IMR-90 (cell line): Measurements from ENCODE around the gene YJEFN3.

Experiments used
- CEBPB ChIP-seq: IDR thresholded peaks from 2 replicates; pipeline ENCODE4 v1.6.1; 2012; ENCODE audit warnings: low read depth, low read length, improper control_type of control experiment
- CHD1 ChIP-seq: IDR thresholded peaks from 2 replicates; pipeline ENCODE4 v1.6.1; 2012; ENCODE audit warnings: low read depth, low read length, improper control_type of control experiment
- FOS ChIP-seq: fragments of 150-350 bp; IDR thresholded peaks from 2 replicates; pipeline ENCODE4 v1.6.1; 2016; ENCODE audit warnings: low read depth, low read length
- MAFK ChIP-seq: IDR thresholded peaks from 2 replicates; pipeline ENCODE4 v1.6.1; 2012; ENCODE audit warnings: low read depth, low read length, improper control_type of control experiment
- MAZ ChIP-seq: IDR thresholded peaks from 2 replicates; pipeline ENCODE4 v1.6.1; 2012; ENCODE audit warnings: low read depth, mild to moderate bottlenecking, low read length, improper control_type of control experiment, moderate library complexity, borderline replicate concordance
- MXI1 ChIP-seq: IDR thresholded peaks from 2 replicates; pipeline ENCODE4 v1.6.1; 2012; ENCODE audit warnings: low read depth, mild to moderate bottlenecking, low read length, moderate library complexity, borderline replicate concordance
- POLR2A ChIP-seq: IDR thresholded peaks from 2 replicates; pipeline ENCODE4 v1.6.1; 2012; ENCODE audit warnings: mild to moderate bottlenecking, low read depth, low read length
- RAD21 ChIP-seq: IDR thresholded peaks from 2 replicates; pipeline ENCODE4 v1.6.1; 2012; ENCODE audit warnings: low read length, improper control_type of control experiment
- RCOR1 ChIP-seq: IDR thresholded peaks from 2 replicates; pipeline ENCODE4 v1.6.1; 2012; ENCODE audit warnings: mild to moderate bottlenecking, low read length, improper control_type of control experiment; ENCODE audit not compliant: insufficient replicate concordance
- RFX5 ChIP-seq: IDR thresholded peaks from 2 replicates; pipeline ENCODE4 v1.8.0; 2012; ENCODE audit warnings: low read depth, mild to moderate bottlenecking, low read length, moderate library complexity
- SMC3 ChIP-seq: fragments of 150-350 bp; IDR thresholded peaks from 2 replicates; pipeline ENCODE4 v1.6.1; 2016; ENCODE audit warnings: low read depth, mild to moderate bottlenecking, antibody characterized with exemption, low read length, moderate library complexity
- TF ChIP-seq, protein P1 (sequence below): fragments of 150-350 bp; IDR thresholded peaks from 2 replicates; pipeline ENCODE4 v1.6.1; 2016; ENCODE audit warnings: low read depth, mild to moderate bottlenecking, low read length, moderate library complexity, borderline replicate concordance
- TF ChIP-seq, protein P2 (sequence below): conservative IDR thresholded peaks from 2 replicates; pipeline ENCODE4 v1.5.1; 2012; ENCODE audit warnings: mild to moderate bottlenecking, low read depth, low read length, improper control_type of control experiment
- TF ChIP-seq, protein P3 (sequence below): fragments of 150-350 bp; IDR thresholded peaks from 2 replicates; pipeline ENCODE4 v1.6.1; 2017; ENCODE audit warnings: mild to moderate bottlenecking, antibody characterized with exemption, low read length, low read depth

GRCh38 chr19:19584356-19584755 is 55.6 kb downstream of the YJEFN3 start:
- TF ChIP-seq RAD21 = no peak
- no peak for TF ChIP-seq RCOR1
- no peak for TF ChIP-seq POLR2A
- no peak for TF ChIP-seq CEBPB
- TF ChIP-seq, protein P1, sequence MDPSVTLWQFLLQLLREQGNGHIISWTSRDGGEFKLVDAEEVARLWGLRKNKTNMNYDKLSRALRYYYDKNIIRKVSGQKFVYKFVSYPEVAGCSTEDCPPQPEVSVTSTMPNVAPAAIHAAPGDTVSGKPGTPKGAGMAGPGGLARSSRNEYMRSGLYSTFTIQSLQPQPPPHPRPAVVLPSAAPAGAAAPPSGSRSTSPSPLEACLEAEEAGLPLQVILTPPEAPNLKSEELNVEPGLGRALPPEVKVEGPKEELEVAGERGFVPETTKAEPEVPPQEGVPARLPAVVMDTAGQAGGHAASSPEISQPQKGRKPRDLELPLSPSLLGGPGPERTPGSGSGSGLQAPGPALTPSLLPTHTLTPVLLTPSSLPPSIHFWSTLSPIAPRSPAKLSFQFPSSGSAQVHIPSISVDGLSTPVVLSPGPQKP = no peak
- TF ChIP-seq, protein P2, sequence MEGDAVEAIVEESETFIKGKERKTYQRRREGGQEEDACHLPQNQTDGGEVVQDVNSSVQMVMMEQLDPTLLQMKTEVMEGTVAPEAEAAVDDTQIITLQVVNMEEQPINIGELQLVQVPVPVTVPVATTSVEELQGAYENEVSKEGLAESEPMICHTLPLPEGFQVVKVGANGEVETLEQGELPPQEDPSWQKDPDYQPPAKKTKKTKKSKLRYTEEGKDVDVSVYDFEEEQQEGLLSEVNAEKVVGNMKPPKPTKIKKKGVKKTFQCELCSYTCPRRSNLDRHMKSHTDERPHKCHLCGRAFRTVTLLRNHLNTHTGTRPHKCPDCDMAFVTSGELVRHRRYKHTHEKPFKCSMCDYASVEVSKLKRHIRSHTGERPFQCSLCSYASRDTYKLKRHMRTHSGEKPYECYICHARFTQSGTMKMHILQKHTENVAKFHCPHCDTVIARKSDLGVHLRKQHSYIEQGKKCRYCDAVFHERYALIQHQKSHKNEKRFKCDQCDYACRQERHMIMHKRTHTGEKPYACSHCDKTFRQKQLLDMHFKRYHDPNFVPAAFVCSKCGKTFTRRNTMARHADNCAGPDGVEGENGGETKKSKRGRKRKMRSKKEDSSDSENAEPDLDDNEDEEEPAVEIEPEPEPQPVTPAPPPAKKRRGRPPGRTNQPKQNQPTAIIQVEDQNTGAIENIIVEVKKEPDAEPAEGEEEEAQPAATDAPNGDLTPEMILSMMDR = no peak
- TF ChIP-seq RFX5 = no peak
- TF ChIP-seq SMC3 = no peak
- TF ChIP-seq CHD1 = no peak
- no peak for TF ChIP-seq MAFK
- TF ChIP-seq FOS = no peak
- TF ChIP-seq, protein P3, sequence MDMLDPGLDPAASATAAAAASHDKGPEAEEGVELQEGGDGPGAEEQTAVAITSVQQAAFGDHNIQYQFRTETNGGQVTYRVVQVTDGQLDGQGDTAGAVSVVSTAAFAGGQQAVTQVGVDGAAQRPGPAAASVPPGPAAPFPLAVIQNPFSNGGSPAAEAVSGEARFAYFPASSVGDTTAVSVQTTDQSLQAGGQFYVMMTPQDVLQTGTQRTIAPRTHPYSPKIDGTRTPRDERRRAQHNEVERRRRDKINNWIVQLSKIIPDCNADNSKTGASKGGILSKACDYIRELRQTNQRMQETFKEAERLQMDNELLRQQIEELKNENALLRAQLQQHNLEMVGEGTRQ = no peak
- TF ChIP-seq MXI1 = no peak
- TF ChIP-seq MAZ = no peak
